PFSK-1 (cell line): Measurements from ENCODE around the gene EFEMP2.

Experiments
- FOXP2 ChIP-seq: optimal IDR thresholded peaks from 2 replicates; pipeline ENCODE3; 2011; ENCODE audit warnings: borderline replicate concordance, control low read depth, inconsistent platforms; ENCODE audit not compliant: insufficient read depth; ENCODE audit errors: extremely low read length, extremely low read depth
- POLR2AphosphoS5 ChIP-seq: IDR thresholded peaks from 2 replicates; pipeline ENCODE4 v1.6.1; 2012; ENCODE audit warnings: low read depth, mild to moderate bottlenecking, control low read depth, low read length, moderate library complexity
- TAF1 ChIP-seq: IDR thresholded peaks from 2 replicates; pipeline ENCODE4 v1.6.1; 2012; ENCODE audit warnings: low read length, control low read depth, borderline replicate concordance; ENCODE audit not compliant: insufficient read depth
- TF ChIP-seq, protein P1 (sequence below), 2 experiments: IDR thresholded peaks; 2 replicates each; pipeline versions ENCODE4 v1.6.1 to v1.8.0; 2011 to 2012; ENCODE audit warnings: low read depth in 2 of 2, low read length in 2 of 2, control low read depth in 1 of 2, inconsistent platforms in 1 of 2, mild to moderate bottlenecking in 1 of 2, moderate library complexity in 1 of 2; ENCODE audit not compliant: insufficient read depth in 1 of 2

DNA sequence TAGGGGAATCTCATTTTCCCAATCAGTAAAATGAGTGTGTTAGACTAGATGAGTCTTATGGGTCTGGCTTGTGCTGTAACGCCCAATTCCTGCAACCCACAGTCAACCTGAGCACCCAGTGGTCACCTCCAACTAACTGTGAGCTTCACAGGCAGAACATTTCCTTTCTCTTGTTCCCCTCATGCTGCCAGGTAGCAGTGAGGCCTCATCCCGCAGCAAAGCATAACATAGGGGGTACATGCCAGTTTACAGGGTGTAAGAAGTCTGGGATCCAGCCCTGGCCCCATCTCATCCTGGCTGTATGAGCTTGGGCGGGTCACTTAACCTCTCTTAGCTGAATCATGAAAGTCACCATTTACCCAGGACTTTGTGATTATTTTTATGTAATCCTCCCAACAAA lies 3.7 kb downstream of the EFEMP2 start:
- TF ChIP-seq TAF1 (no peak), FOXP2 (no peak), POLR2AphosphoS5 (peak; percentile 32; the same call in 1 of the 2 replicates)
- TF ChIP-seq, protein P1, sequence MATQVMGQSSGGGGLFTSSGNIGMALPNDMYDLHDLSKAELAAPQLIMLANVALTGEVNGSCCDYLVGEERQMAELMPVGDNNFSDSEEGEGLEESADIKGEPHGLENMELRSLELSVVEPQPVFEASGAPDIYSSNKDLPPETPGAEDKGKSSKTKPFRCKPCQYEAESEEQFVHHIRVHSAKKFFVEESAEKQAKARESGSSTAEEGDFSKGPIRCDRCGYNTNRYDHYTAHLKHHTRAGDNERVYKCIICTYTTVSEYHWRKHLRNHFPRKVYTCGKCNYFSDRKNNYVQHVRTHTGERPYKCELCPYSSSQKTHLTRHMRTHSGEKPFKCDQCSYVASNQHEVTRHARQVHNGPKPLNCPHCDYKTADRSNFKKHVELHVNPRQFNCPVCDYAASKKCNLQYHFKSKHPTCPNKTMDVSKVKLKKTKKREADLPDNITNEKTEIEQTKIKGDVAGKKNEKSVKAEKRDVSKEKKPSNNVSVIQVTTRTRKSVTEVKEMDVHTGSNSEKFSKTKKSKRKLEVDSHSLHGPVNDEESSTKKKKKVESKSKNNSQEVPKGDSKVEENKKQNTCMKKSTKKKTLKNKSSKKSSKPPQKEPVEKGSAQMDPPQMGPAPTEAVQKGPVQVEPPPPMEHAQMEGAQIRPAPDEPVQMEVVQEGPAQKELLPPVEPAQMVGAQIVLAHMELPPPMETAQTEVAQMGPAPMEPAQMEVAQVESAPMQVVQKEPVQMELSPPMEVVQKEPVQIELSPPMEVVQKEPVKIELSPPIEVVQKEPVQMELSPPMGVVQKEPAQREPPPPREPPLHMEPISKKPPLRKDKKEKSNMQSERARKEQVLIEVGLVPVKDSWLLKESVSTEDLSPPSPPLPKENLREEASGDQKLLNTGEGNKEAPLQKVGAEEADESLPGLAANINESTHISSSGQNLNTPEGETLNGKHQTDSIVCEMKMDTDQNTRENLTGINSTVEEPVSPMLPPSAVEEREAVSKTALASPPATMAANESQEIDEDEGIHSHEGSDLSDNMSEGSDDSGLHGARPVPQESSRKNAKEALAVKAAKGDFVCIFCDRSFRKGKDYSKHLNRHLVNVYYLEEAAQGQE (IDR thresholded peaks at IDR 0.05; ENCODE audit: insufficient read depth in 1 of 2, low read depth in 2 of 2, low read length in 2 of 2): no peak
